GM21390 (cell line): Measurements from ENCODE around the gene TLX2.
"Not testable (repeated sequence)": the region's sequence is repeated elsewhere in the genome, so short reads cannot be mapped to it uniquely, and the experiment has no call there.

Experiments
- ATAC-seq: cut with Tn5 transposase; IDR thresholded peaks from one replicate; pipeline ENCODE4 v1.9.1; 2021; ENCODE audit not compliant: unreplicated experiment

TLX2 gene

GRCh38 chr2:74553892-74554819 lies 39.9 kb downstream of the TLX2 start, which contains the start of the genes DOK1 and LOXL3:
TSS of gene DOK1 (plus strand) at chr2:74554720. CDS start at chr2:74554755, 35 bp downstream.
TSS of gene LOXL3 (minus strand) at chr2:74553942. CDS start at chr2:74552634, 1,308 bp downstream.
- peak; percentile 52 for ATAC-seq

GRCh38 chr2:74554820-74555531 lies 40.7 kb downstream of the TLX2 start:
- peak; percentile 35 for ATAC-seq

GRCh38 chr2:74555610-74556103 lies 41.4 kb downstream of the TLX2 start:
- no peak for ATAC-seq

GRCh38 chr2:74556159-74556558 lies 41.9 kb downstream of the TLX2 start:
- ATAC-seq: no peak

GRCh38 chr2:74556831-74557370 lies 42.7 kb downstream of the TLX2 start:
- no peak for ATAC-seq

- no peak for ATAC-seq
Measured at GRCh38 chr2:74558284-74559230, 44.3 kb downstream of the TLX2 start.

- no peak for ATAC-seq
Measured at GRCh38 chr2:74559912-74560311, 45.7 kb downstream of the TLX2 start.

GRCh38 chr2:74560591-74560990 lies 46.3 kb downstream of the TLX2 start:
- no peak for ATAC-seq

- not testable (repeated sequence) for ATAC-seq
Measured at GRCh38 chr2:74561022-74561421, 46.8 kb downstream of the TLX2 start.

- ATAC-seq: no peak
Measured at GRCh38 chr2:74562126-74562775, 48.0 kb downstream of the TLX2 start.

- ATAC-seq: no peak
Measured at GRCh38 chr2:74564222-74564621, 50.0 kb downstream of the TLX2 start.

- no peak for ATAC-seq
Measured at GRCh38 chr2:74566076-74566753, 52.0 kb downstream of the TLX2 start.

GRCh38 chr2:74566754-74567085 lies 52.5 kb downstream of the TLX2 start:
- no peak for ATAC-seq
